ENCODE results near the gene ANHX.
"Not testable (repeated sequence)": the region's sequence is repeated elsewhere in the genome, so short reads cannot be mapped to it uniquely, and the experiment has no call there.

The ANHX gene

DNA sequence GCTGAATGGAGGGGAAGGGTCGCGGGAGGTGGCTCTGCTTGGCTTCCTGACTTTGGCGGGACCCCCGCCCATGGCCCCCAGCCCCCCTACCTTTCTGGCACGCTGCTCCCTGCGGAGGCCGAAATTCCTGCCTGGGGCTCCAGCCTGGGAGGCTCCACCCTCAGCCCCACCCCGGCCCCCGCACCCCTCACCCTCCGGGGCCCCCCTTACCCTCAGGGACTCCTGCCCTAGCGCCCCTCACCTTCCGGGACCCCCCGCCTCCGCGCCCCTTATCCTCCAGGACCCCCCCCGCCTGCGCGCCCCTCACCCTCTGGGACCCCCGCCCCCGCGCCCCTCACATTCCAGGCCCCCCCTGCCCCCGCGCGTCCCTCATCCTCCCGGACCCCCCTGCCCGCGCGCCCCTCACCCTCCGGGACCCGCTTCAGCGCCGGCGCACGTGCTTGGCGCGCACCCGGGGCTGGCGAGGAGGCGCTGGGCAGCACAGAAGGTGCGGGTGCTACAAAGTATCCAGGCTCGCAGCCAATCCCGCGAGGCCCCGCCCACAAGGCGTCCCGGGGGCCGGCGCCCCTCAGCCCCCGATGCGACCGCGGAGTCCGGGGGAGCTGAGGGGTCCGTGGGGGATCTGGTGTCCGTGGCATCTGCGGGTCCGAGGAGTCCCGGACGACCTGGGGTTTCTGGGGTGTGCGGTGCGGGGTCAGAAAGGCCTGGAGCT is at the start of gene ANHX:
Gene ANHX, minus strand, starts transcription at position 477 of the 712 bp plus-strand sequence. CDS start 1,521 bp downstream, outside the sequence.
- no peak for DNase-seq

DNA sequence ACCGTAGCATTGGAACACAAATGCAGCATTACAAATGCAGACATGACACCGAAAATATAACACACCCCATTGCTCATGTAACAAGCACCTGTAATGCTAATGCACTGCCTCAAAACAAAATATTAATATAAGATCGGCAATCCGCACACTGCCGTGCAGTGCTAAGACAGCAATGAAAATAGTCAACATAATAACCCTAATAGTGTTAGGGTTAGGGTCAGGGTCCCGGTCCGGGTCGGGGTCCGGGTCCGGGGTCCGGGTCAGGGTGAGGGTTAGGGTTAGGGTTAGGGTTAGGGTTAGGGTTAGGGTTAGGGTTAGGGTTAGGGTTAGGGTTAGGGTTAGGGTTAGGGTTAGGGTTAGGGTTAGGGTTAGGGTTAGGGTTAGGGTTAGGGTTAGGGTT is 29.0 kb upstream of the ANHX start:
- not testable (repeated sequence) for DNase-seq

DNA sequence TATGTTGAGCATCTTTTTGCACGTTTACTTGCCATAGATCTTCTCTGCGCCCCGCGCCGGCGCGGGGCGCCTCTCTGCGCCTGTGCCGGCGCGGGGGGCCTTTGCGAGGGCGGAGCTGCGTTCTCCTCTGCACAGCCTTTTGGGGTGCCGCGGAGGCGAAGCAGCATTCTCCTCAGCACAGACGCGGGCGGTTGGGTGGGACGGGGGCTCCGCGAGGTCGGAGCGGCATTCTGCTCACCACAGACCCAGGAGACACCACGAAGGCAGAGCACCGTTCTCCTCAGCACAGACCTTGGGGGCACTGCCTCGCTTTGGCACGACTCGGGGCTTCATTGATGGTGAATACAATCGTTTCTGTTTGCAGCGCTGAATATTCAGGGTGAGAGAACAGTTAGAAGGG is 28.5 kb upstream of the ANHX start:
- DNase-seq = no peak

DNA sequence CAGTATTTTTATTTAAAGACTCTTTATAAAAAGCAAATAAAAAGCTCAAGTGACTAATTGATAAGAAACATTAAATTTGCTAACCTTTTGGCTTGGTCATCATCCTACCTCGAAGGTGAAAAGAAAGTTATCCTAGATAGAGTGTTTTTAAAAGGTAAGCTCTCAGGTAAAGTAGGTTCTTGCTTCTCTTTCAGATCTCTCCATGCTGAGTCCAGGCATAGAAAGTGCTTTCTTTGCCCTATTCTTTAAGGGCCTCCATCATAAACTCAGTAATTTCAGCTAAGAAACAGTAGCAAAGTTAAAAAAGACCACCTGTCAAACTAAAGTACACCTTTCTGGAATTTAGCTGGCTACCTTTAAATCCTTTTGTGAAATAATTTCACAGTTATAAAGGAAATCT is 20.6 kb upstream of the ANHX start:
- DNase-seq = no peak

DNA sequence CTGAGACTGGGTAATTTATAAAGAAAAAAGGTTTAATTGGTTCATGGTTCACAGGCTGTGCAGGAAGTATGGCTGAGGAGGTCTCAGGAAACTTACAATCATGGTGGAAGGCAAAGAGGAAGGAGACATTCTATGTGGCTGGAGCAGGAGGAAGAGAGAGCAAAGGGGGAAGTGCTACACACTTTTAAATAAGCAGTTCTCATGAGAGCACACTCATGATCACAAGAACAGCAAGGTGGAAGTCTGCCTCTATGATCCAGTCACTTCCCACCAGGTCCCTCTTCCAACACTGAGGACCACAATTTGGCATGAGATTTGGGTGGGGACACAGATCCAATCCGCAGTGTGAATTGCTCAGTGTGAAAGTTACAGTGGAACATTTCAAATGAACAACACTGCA is 20.2 kb upstream of the ANHX start:
- not testable (repeated sequence) for DNase-seq

DNA sequence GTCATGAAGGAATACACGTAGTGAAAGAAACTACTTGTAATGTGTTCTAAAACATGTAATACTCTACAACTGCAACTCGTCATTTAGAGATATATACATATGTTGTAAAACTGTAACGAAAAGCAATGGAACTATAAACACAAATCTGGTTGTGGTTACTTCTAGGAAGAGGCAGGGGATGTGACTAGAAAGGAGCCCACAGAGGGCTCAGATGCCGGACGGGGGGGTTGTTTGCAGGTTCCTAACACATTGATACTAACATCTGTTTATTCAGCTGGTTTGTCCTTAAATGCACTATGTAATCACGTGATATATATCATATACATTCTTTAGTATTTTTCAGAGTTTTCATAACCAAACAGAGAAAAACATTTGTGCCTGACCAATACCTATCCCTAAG is 16.1 kb upstream of the ANHX start:
- no peak for DNase-seq

DNA sequence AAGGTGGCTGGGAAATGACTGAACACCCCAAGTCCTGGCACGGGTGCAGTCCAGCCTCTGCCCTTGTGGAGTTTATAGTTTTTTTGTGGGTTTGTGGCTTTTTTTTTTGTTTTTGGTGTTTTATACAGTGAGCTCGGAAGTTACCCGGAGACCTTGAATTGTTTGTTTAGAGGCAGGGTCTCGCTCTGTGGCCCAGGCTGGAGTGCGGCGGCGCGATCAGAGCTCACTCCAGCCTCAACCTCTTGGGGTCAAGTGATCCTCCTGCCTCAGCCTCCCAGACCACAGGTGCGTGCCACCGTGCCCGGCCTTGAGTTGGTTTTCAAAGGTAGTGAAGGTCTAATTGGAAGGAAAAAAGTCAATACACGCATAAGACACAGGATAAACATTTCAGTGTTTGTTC is 879 bp upstream of the ANHX start:
- no peak for DNase-seq

- no peak for DNase-seq
Observed at GRCh38 chr12:133236144-133236543, 467 bp upstream of the ANHX start.

GRCh38 chr12:133234971-133235370 is 706 bp downstream of the ANHX start:
- no peak for DNase-seq

GRCh38 chr12:133233993-133234564 is 1.6 kb downstream of the ANHX start:
- no peak for DNase-seq

DNA sequence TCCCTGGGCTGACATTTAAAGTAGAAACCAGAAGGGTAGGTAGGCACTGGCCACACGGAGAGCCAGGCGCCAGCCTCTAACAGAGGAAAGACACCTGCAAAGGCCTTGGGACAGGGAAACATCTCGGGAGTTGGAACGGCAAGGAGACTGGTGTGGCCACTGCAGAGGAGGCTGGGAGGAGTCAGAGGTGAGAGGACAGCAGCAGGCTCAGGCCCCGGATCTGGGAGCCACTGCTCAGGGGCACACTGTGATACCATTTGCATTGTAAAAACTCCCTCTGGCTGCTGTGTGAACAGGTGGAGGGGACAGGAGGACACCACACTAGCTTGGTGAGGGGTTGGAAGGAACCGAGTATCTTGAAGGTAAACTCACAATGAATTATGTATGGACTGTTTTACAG is 2.7 kb downstream of the ANHX start:
- no peak for DNase-seq

- no peak for DNase-seq
Observed at GRCh38 chr12:133231001-133231400, 4.7 kb downstream of the ANHX start.

GRCh38 chr12:133227281-133227852 is 8.3 kb downstream of the ANHX start:
- no peak for DNase-seq

GRCh38 chr12:133226690-133227089 is 9.0 kb downstream of the ANHX start:
- no peak for DNase-seq

DNA sequence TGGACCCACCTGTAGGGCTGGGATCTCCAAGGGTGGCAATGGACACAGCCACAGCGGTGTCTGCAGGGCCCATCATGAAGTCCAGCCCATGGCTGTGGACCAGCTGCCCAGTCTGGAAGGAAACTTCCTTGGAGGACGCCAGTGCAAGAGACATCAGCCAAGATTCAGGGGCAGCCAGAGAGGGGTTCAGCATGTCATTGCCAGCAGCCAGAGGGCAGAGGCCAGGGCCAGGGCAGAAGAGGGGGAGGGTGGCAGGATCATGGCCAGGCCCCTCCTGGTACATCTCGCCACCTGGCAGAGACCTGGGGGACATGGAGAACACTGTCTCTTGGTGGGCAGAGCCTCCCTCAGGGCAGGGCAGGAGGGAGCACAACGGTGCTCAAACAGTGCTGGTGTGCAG is 10.2 kb downstream of the ANHX start:
- no peak for DNase-seq

DNA sequence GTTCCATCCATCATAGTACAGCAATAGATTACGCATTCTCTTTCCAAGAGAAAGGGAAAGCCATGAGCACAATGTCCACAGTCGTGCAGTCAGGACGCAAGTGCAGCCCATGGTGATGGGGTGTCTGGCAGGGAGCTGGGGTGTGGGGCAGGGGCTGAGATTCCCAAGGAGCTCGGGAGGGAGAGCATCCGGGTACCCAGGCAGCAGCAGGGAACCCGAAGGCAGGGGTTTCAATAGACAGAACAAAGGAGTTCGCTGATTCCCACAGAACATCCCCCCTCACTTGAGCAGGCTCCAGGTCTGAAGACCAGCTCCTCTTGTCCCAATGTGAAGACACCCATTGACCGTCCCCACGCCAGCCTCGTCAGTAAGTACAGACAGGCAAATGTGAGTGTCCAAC is 13.5 kb downstream of the ANHX start:
- DNase-seq = no peak

- no peak for DNase-seq
Observed at GRCh38 chr12:133221241-133221640, 14.4 kb downstream of the ANHX start.

GRCh38 chr12:133220521-133220920 is 15.2 kb downstream of the ANHX start:
- DNase-seq = no peak

- DNase-seq = no peak
Observed at GRCh38 chr12:133217219-133217618, 18.5 kb downstream of the ANHX start.

GRCh38 chr12:133215724-133216123 is 20.0 kb downstream of the ANHX start:
- no peak for DNase-seq

DNA sequence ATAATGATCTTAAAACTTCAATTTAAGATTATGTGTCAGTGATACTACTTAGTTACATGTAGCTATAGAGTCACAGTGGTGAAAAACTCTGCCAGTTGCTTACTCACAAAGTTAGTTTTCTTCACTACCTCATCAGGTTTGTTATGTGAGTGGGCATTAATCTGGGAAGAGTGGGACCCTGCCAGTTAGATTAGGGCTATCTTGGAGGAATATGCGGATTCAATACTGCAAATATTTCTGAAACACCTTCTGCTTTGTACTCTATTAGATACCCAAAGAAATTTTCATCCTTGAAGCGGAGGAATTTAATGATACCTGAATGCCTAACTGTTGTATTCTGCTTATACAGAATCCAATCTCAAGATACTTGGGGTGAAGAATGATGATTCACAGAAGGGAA is 29.3 kb downstream of the ANHX start:
- no peak for DNase-seq

- DNase-seq = no peak
Observed at GRCh38 chr12:133204264-133204603, 31.4 kb downstream of the ANHX start.

GRCh38 chr12:133203344-133204263 is 32.1 kb downstream of the ANHX start:
- DNase-seq = no peak
